Upper lobe of left lung (tissue), 6 donors: ENCODE data around the gene ELFN2. TPM values are rescaled to one million over a fixed set of nuclear protein-coding genes. Genes with fewer than 3 reads are reported as not detected.

Experiments
- ATAC-seq, 2 donors: fragments of 200-7000 bp; cut with Tn5 transposase; one replicate each; pipeline ENCODE4 v1.9.1; 2022; ENCODE audit warnings: mild to moderate bottlenecking in 2 of 2, moderate library complexity in 2 of 2; ENCODE audit not compliant: low FRiP score in 2 of 2
- DNase-seq, 2 donors: peaks; one replicate each; pipeline ENCODE4 v3.0.0-alpha.2; 2019 to 2020
- H3K27ac ChIP-seq, 4 donors: fragments of 200-600 bp; sonication (generic); one replicate each; pipeline ENCODE4 v1.5.1; 2016 to 2019
- H3K27me3 ChIP-seq, 4 donors: fragments of 200-600 bp; sonication (generic); one replicate each; pipeline ENCODE4 v1.5.1; 2017 to 2019
- H3K36me3 ChIP-seq, 4 donors: fragments of 200-600 bp; sonication (generic); one replicate each; pipeline ENCODE4 v1.5.1; 2016 to 2019
- H3K4me1 ChIP-seq, 4 donors: fragments of 200-600 bp; sonication (generic); one replicate each; pipeline ENCODE4 v1.5.1; 2018 to 2019
- H3K4me3 ChIP-seq, 4 donors: fragments of 200-600 bp; sonication (generic); one replicate each; pipeline ENCODE4 v1.5.1; 2017 to 2019; ENCODE audit warnings: mild to moderate bottlenecking in 2 of 4, moderate library complexity in 1 of 4
- H3K9me3 ChIP-seq, 4 donors: fragments of 200-600 bp; sonication (generic); one replicate each; pipeline ENCODE4 v1.5.1; 2018 to 2019
- CTCF ChIP-seq, 6 experiments: fragments of 450-650 bp in 4 of 6; fragments of 200-600 bp in 2 of 6; sonication (generic) in 2 of 6; IDR thresholded peaks; one replicate each; pipeline ENCODE4 v1.5.1; 2016 to 2019; ENCODE audit warnings: antibody characterized with exemption in 6 of 6
- EP300 ChIP-seq, 4 donors: sonication (generic); formaldehyde crosslinking; IDR thresholded peaks; one replicate each; pipeline ENCODE4 v1.5.1; 2017; ENCODE audit warnings: antibody characterized with exemption in 4 of 4, control low read depth in 2 of 4
- POLR2A ChIP-seq, 4 donors: fragments of 450-650 bp; IDR thresholded peaks; one replicate each; pipeline ENCODE4 v1.5.1; 2016 to 2017; ENCODE audit warnings: antibody characterized with exemption in 4 of 4, mild to moderate bottlenecking in 2 of 4
- POLR2AphosphoS5 ChIP-seq, 2 donors: sonication (generic); formaldehyde crosslinking; IDR thresholded peaks; one replicate each; pipeline ENCODE4 v1.5.1; 2017; ENCODE audit warnings: antibody characterized with exemption in 2 of 2
- WGBS, 2 donors: methylation state at CpG; one replicate each; pipeline ENCODE4 v1.1.5; 2017 to 2018; 5-methylcytosine and 5-hydroxymethylcytosine counted together
- total RNA-seq, 6 donors: library from RNA; depleted of rRNA in 4 of 6; stranded (reverse); fragments of >200 nt in 4 of 6; gene quantifications; one replicate each; pipeline versions ENCODE4 v1.1.0 to v1.2.1, GENCODE V29; 2016 to 2021
- donor health status: DM: no; HTN: no; CAD: no; lungs with moderate emphysema.
- donor health status: DM: no; HTN: yes; CAD: no; lungs with severe emphysema.

ELFN2 gene
- total RNA-seq, 6 donors from 2014 or later, result 0.37 to 9.1 (median 4.5) TPM

- no peak overlapping the region for H3K4me3 ChIP-seq
- TF ChIP-seq CTCF (IDR thresholded peaks at IDR 0.05) (no peak), POLR2AphosphoS5 (IDR thresholded peaks at IDR 0.05) (no peak), POLR2A (IDR thresholded peaks at IDR 0.05) (no peak), EP300 (IDR thresholded peaks at IDR 0.05) (no peak)
- no peak overlapping the region for H3K27ac ChIP-seq
- peaks cover 7 to 34% (median 16%) of the 10 kb centered on the region in 4 donors for H3K4me1 ChIP-seq
- H3K36me3 ChIP-seq, result no peaks in the 10 kb centered on the region
- no peaks in the 10 kb centered on the region for H3K9me3 ChIP-seq
- WGBS, 2 donors, result 83 to 89% methylated on average over 9 to 11 of the region's 11 CpGs
- peaks cover 0 to 29% (median 18%) of the 10 kb centered on the region in 4 donors for H3K27me3 ChIP-seq
- no peak for ATAC-seq
- no peak for DNase-seq
These were observed 1.9 kb downstream of the ELFN2 start for GRCh38 chr22:37425369-37425768.

GRCh38 chr22:37423283-37423682, 4.0 kb downstream of the ELFN2 start:
- H3K27ac ChIP-seq, result no peak overlapping the region
- WGBS, 2 donors, result 89 to 92% methylated on average over 8 of the region's 8 CpGs
- DNase-seq (no peak), ATAC-seq (no peak)
- H3K27me3 ChIP-seq, result peaks cover 0 to 43% (median 21%) of the 10 kb centered on the region in 4 donors
- no peaks in the 10 kb centered on the region for H3K36me3 ChIP-seq
- H3K4me3 ChIP-seq, result no peak overlapping the region
- peaks cover 16 to 51% (median 30%) of the 10 kb centered on the region in 4 donors for H3K4me1 ChIP-seq
- TF ChIP-seq POLR2A (IDR thresholded peaks at IDR 0.05), result no peak
- TF ChIP-seq POLR2AphosphoS5 (IDR thresholded peaks at IDR 0.05), result no peak
- no peak for TF ChIP-seq CTCF (IDR thresholded peaks at IDR 0.05)
- no peak for TF ChIP-seq EP300 (IDR thresholded peaks at IDR 0.05)
- H3K9me3 ChIP-seq, result no peaks in the 10 kb centered on the region

DNA sequence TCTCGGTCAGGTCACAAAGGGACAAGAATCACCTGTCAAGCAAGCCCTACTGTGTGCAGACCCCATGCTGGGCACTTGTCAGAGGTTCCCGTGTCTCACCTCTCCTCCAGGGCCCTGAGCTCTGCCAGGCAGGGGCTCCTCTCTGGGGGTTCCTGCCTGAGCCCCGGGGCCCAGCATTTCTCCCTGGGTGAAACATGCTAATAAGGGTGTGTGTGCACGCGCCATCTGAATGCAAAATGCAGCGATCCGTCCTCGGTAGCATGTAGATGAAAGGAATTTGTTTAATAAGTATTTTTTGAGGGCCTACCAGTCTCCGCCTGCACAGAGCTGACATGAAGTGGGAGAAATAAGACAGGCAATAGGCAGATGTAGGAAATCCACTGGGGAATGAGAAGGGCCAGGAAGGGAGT, 5.8 kb downstream of the ELFN2 start:
- Histone ChIP-seq H3K4me3 (no peak overlapping the region), H3K4me1 (peaks cover 9 to 40% (median 19%) of the 10 kb centered on the region in 4 donors), H3K9me3 (no peaks in the 10 kb centered on the region), H3K36me3 (no peaks in the 10 kb centered on the region), H3K27me3 (peaks cover 0 to 24% (median 10%) of the 10 kb centered on the region in 4 donors), H3K27ac (no peak overlapping the region)
- ATAC-seq (no peak), DNase-seq (no peak)
- WGBS, 2 donors, result 81 to 87% methylated on average over 7 to 9 of the region's 9 CpGs
- TF ChIP-seq POLR2AphosphoS5 (IDR thresholded peaks at IDR 0.05) (no peak), EP300 (IDR thresholded peaks at IDR 0.05) (no peak), CTCF (IDR thresholded peaks at IDR 0.05) (no peak), POLR2A (IDR thresholded peaks at IDR 0.05) (no peak)

- peaks cover 9 to 36% (median 19%) of the 10 kb centered on the region in 4 donors for H3K4me1 ChIP-seq
- DNase-seq (no peak), ATAC-seq (peak in 1 of 2 donors; percentile 48)
- WGBS, 2 donors, result 40 to 41% methylated on average over 14 to 18 of the region's 18 CpGs
- H3K27me3 ChIP-seq, result peaks cover 0 to 19% (median 9%) of the 10 kb centered on the region in 4 donors
- peak overlapping the region in 2 of 4 donors; percentile 43 for H3K4me3 ChIP-seq
- TF ChIP-seq POLR2A (IDR thresholded peaks at IDR 0.05) (no peak), POLR2AphosphoS5 (IDR thresholded peaks at IDR 0.05) (no peak), EP300 (IDR thresholded peaks at IDR 0.05) (no peak), CTCF (IDR thresholded peaks at IDR 0.05) (peak in 2 of 6 experiments; percentile 9)
- H3K9me3 ChIP-seq, result no peaks in the 10 kb centered on the region
- no peaks in the 10 kb centered on the region for H3K36me3 ChIP-seq
- no peak overlapping the region for H3K27ac ChIP-seq
These were observed 6.4 kb downstream of the ELFN2 start for GRCh38 chr22:37420686-37421467.
